H1 (cell line): ENCODE results near the gene KDM6A. TPM values are rescaled to one million over a fixed set of nuclear protein-coding genes. Genes with fewer than 3 reads are reported as not detected.

ENCODE experiments used
- CTCF ChIA-PET: fragments of 300-600 bp; sonication (Branson Sonifier 250); formaldehyde crosslinking; loops from one replicate; lab custom pipeline; 2021; ENCODE audit not compliant: partially characterized antibody; lab: Charles Lee
- POLR2A ChIA-PET: fragments of 300-600 bp; sonication (Branson Sonifier 250); formaldehyde crosslinking; loops from one replicate; lab custom pipeline; 2021; ENCODE audit warnings: inconsistent platforms; ENCODE audit not compliant: partially characterized antibody; lab: Charles Lee
- DNase-seq, 2 experiments: peaks; one replicate each; pipeline versions ENCODE4 v3.0.0 to v3.0.0-alpha.2; 2010 to 2022; ENCODE audit warnings: low spot score in 2 of 2, low read depth in 1 of 2, mixed read lengths in 1 of 2
- FAIRE-seq: peaks from 2 replicates; lab custom pipeline; 2011; peaks lifted over from hg19 to GRCh38; lab: Jason Lieb, UNC
- H2AFZ ChIP-seq: 2 replicates; pipeline ENCODE4 v1.8.1; 2012; ENCODE audit warnings: low read length, inconsistent platforms
- H2AK5ac ChIP-seq: 2 replicates; pipeline ENCODE4 v1.6.1; 2013; ENCODE audit warnings: low read depth, low read length
- H2BK120ac ChIP-seq: replicated peaks from 2 replicates; pipeline ENCODE3; 2013; ENCODE audit warnings: low read depth, low read length, inconsistent platforms
- H2BK12ac ChIP-seq: 2 replicates; pipeline ENCODE4 v1.6.1; 2013; ENCODE audit warnings: low read depth, low read length
- H2BK15ac ChIP-seq: 2 replicates; pipeline ENCODE4 v1.6.1; 2013; ENCODE audit warnings: low read length
- H2BK20ac ChIP-seq: 2 replicates; pipeline ENCODE4 v1.6.1; 2013; ENCODE audit warnings: low read length
- H2BK5ac ChIP-seq: 2 replicates; pipeline ENCODE4 v1.6.1; 2013; ENCODE audit warnings: low read depth, low read length
- H3K14ac ChIP-seq: 2 replicates; pipeline ENCODE4 v1.6.1; 2013; ENCODE audit warnings: inconsistent platforms; ENCODE audit not compliant: insufficient read length
- H3K18ac ChIP-seq: 2 replicates; pipeline ENCODE4 v1.6.1; 2013; ENCODE audit warnings: low read length; ENCODE audit errors: extremely low read depth
- H3K23ac ChIP-seq: 2 replicates; pipeline ENCODE4 v1.6.1; 2013; ENCODE audit warnings: inconsistent platforms; ENCODE audit not compliant: insufficient read length
- H3K23me2 ChIP-seq: 2 replicates; pipeline ENCODE4 v1.6.1; 2013; ENCODE audit warnings: low read depth, low read length
- H3K27ac ChIP-seq: 2 replicates; pipeline ENCODE4 v1.6.1; 2011; ENCODE audit warnings: low read depth, low read length, inconsistent platforms
- H3K27me3 ChIP-seq, 4 experiments: replicated peaks in 1 of 4; 1 replicate in 1 of 4; 2 replicates in 3 of 4; pipeline versions ENCODE4 v1.6.1 to v1.8.1; 2011 to 2013; ENCODE audit warnings: low read length in 3 of 4, mild to moderate bottlenecking in 3 of 4, inconsistent platforms in 2 of 4, mixed read lengths in 2 of 4, moderate library complexity in 1 of 4; ENCODE audit not compliant: control insufficient read depth in 3 of 4, insufficient read depth in 3 of 4; ENCODE audit errors: extremely low read depth in 1 of 4
- H3K36me3 ChIP-seq, 4 experiments: 2 replicates each; pipeline versions ENCODE4 v1.6.1 to v1.8.1; 2011 to 2013; ENCODE audit warnings: mild to moderate bottlenecking in 4 of 4, low read length in 3 of 4, moderate library complexity in 2 of 4, control low read depth in 1 of 4, inconsistent platforms in 1 of 4; ENCODE audit not compliant: insufficient read depth in 4 of 4, control insufficient read depth in 2 of 4
- H3K4ac ChIP-seq: replicated peaks from 2 replicates; pipeline ENCODE3; 2013; ENCODE audit warnings: low read length, low read depth, mixed read lengths, inconsistent platforms; ENCODE audit not compliant: insufficient read length
- H3K4me1 ChIP-seq, 4 experiments: replicated peaks in 1 of 4; 1 replicate in 1 of 4; 2 replicates in 3 of 4; pipeline versions ENCODE4 v1.6.1 to v1.8.1; 2011 to 2013; ENCODE audit warnings: low read length in 3 of 4, inconsistent platforms in 2 of 4, mixed read lengths in 1 of 4; ENCODE audit not compliant: insufficient read depth in 4 of 4, control insufficient read depth in 3 of 4
- H3K4me2 ChIP-seq, 2 experiments: 2 replicates each; pipeline versions ENCODE4 v1.6.1 to v1.8.1; 2011 to 2013; ENCODE audit warnings: low read depth in 2 of 2, low read length in 2 of 2, control low read depth in 1 of 2, inconsistent platforms in 1 of 2, mild to moderate bottlenecking in 1 of 2; ENCODE audit not compliant: insufficient read depth in 1 of 2
- H3K4me3 ChIP-seq, 4 experiments: fragments of 200-600, 300-600 bp in 1 of 4; sonication (generic), shearing (Covaris generic), sonication (Bioruptor Twin) in 1 of 4; 2 replicates each; pipeline versions ENCODE4 v1.5.1 to v1.8.1; 2011 to 2016; ENCODE audit warnings: low read length in 4 of 4, low read depth in 3 of 4, control low read depth in 2 of 4, inconsistent platforms in 2 of 4, mild to moderate bottlenecking in 2 of 4, mixed read lengths in 1 of 4, moderate library complexity in 1 of 4; ENCODE audit not compliant: insufficient read depth in 2 of 4; ENCODE audit errors: extremely low read depth in 1 of 4
- H3K56ac ChIP-seq: replicated peaks from 2 replicates; pipeline ENCODE3; 2013; ENCODE audit warnings: low read depth, mild to moderate bottlenecking, mixed read lengths, low read length, inconsistent platforms; ENCODE audit not compliant: insufficient read length
- H3K79me1 ChIP-seq: 2 replicates; pipeline ENCODE4 v1.6.1; 2013; ENCODE audit warnings: low read depth, low read length, control low read depth
- H3K79me2 ChIP-seq, 2 experiments: 2 replicates each; pipeline versions ENCODE4 v1.6.1 to v1.8.1; 2012 to 2013; ENCODE audit warnings: low read length in 2 of 2, mild to moderate bottlenecking in 2 of 2, inconsistent platforms in 1 of 2; ENCODE audit not compliant: insufficient read depth in 2 of 2, control insufficient read depth in 1 of 2
- H3K9ac ChIP-seq, 4 experiments: replicated peaks in 1 of 4; 1 replicate in 1 of 4; 2 replicates in 3 of 4; pipeline versions ENCODE4 v1.6.1 to v1.8.1; 2011 to 2013; ENCODE audit warnings: low read depth in 3 of 4, low read length in 3 of 4, control low read depth in 2 of 4, mild to moderate bottlenecking in 2 of 4, moderate library complexity in 2 of 4, inconsistent platforms in 1 of 4; ENCODE audit errors: extremely low read depth in 1 of 4
- H3K9me3 ChIP-seq, 2 experiments: 2 replicates each; pipeline versions ENCODE4 v1.6.1 to v1.8.1; 2012 to 2013; ENCODE audit warnings: mild to moderate bottlenecking in 2 of 2, moderate library complexity in 2 of 2, control low read depth in 1 of 2, inconsistent platforms in 1 of 2, low read depth in 1 of 2, low read length in 1 of 2, mixed read lengths in 1 of 2; ENCODE audit not compliant: insufficient read depth in 2 of 2
- H4K20me1 ChIP-seq, 2 experiments: replicated peaks in 1 of 2; 2 replicates each; pipeline versions ENCODE3 to v1.8.1; 2011 to 2013; ENCODE audit warnings: inconsistent platforms in 2 of 2, low read length in 2 of 2, mild to moderate bottlenecking in 1 of 2; ENCODE audit not compliant: insufficient read depth in 2 of 2, control insufficient read depth in 1 of 2
- H4K5ac ChIP-seq: 2 replicates; pipeline ENCODE4 v1.6.1; 2013; ENCODE audit warnings: low read length, low read depth, mixed read lengths, inconsistent platforms; ENCODE audit not compliant: insufficient read length
- H4K8ac ChIP-seq: 2 replicates; pipeline ENCODE4 v1.8.0; 2013; ENCODE audit warnings: mild to moderate bottlenecking, moderate library complexity, low read length, inconsistent platforms; ENCODE audit not compliant: insufficient read depth; ENCODE audit errors: extremely low read depth
- H4K91ac ChIP-seq: replicated peaks from 2 replicates; pipeline ENCODE3; 2013; ENCODE audit warnings: low read length, mixed read lengths, inconsistent platforms; ENCODE audit not compliant: insufficient read length
- CEBPB ChIP-seq: IDR thresholded peaks from 2 replicates; pipeline ENCODE4 v1.6.1; 2012; ENCODE audit warnings: low read depth, low read length
- GABPA ChIP-seq: IDR thresholded peaks from 2 replicates; pipeline ENCODE4 v1.6.1; 2011; ENCODE audit warnings: mild to moderate bottlenecking, low read length, moderate library complexity, borderline replicate concordance; ENCODE audit not compliant: insufficient read depth
- KDM5A ChIP-seq: fragments of 200-600 bp; IDR thresholded peaks from 2 replicates; pipeline ENCODE4 v1.7.1; 2012; ENCODE audit warnings: mild to moderate bottlenecking, low read length, inconsistent platforms, mixed read lengths
- MAFK ChIP-seq: IDR thresholded peaks from 2 replicates; pipeline ENCODE4 v1.6.1; 2012; ENCODE audit warnings: low read depth, mild to moderate bottlenecking, improper control_type of control experiment, low read length
- NRF1 ChIP-seq: IDR thresholded peaks from 2 replicates; pipeline ENCODE4 v1.6.1; 2011; ENCODE audit warnings: mild to moderate bottlenecking, low read depth, low read length, improper control_type of control experiment
- PHF8 ChIP-seq: fragments of 200-600 bp; sonication (generic); conservative IDR thresholded peaks from 2 replicates; pipeline ENCODE4 v1.7.1; 2012; ENCODE audit warnings: low read depth, mild to moderate bottlenecking, inconsistent platforms, low read length, moderate library complexity
- RNF2 ChIP-seq: fragments of 200-900, 300-1000 bp; sonication (generic); IDR thresholded peaks from 2 replicates; pipeline ENCODE4 v1.7.1; 2016; ENCODE audit warnings: borderline replicate concordance, low read depth, mild to moderate bottlenecking, antibody characterized with exemption, low read length; ENCODE audit not compliant: poor library complexity, severe bottlenecking; ENCODE audit errors: missing control alignments
- WGBS, 2 experiments: shearing (Covaris generic) in 1 of 2; methylation state at CpG; one replicate each; pipeline versions ENCODE4 v1.1.6 to v1.1.7; 2013 to 2015; ENCODE audit warnings: low lambda C conversion rate in 2 of 2, mixed read lengths in 2 of 2, inconsistent platforms in 1 of 2, low coverage in 1 of 2, missing lambda C conversion rate in 1 of 2; ENCODE audit not compliant: insufficient replicate concordance in 2 of 2, insufficient coverage in 1 of 2, insufficient read length in 1 of 2; ENCODE audit errors: extremely low coverage in 1 of 2, missing lambda C conversion rate in 1 of 2; 5-methylcytosine and 5-hydroxymethylcytosine counted together
- polyA plus RNA-seq, 7 experiments: library from polyadenylated mRNA; depleted of rRNA in 3 of 7; stranded (reverse) in 5 of 7; unstranded in 2 of 7; fragments of >200 nt in 5 of 7; fragments of 200-250 nt in 2 of 7; gene quantifications; 1 replicate in 5 of 7; 2 replicates in 1 of 7; 4 replicates in 1 of 7; pipeline versions ENCODE4 v1.2.1 to v1.2.3, GENCODE V29; 2011 to 2013; ENCODE audit warnings: missing spikeins in 2 of 7, mixed read lengths in 2 of 7
- total RNA-seq: library from RNA; stranded (reverse); fragmentation: NEBNext Ultra II Directional; extraction: Animal tissue kit (Norgen Biotek cat#: 25700); gene quantifications from 2 replicates; pipeline ENCODE4 v1.2.1, GENCODE V29; 2021
- TF ChIP-seq, protein P1 (sequence below): IDR thresholded peaks from 2 replicates; pipeline ENCODE4 v1.6.1; 2011; ENCODE audit warnings: low read length, improper control_type of control experiment

The KDM6A gene
- total and polyA plus RNA-seq, 2 of the 8 experiments (the other 6 are each of a cell fraction or from before 2014, with no cell fraction given) = 43.5 to 58.4 TPM

DNA sequence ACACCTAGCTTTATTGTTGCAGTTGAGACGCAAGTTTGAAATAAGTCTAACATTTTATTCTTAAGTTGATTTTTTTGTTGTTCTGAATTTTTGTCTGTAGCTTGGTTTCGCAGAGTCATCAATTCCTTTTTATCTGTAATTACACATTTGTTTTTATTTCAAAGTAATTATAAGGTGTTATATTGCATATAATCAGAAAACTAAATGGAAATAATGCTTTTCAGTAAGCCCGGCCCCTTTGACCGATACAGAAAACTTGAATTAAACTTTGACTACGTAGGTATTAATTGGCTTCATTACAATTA, 2.1 kb downstream of the KDM6A start:
- Histone ChIP-seq H3K27ac (no peak overlapping the region), H3K27me3 (no peaks in the 10 kb centered on the region), H3K36me3 (peaks cover 0 to 3% (median 0%) of the 10 kb centered on the region in 4 experiments; a peak in 1 of 8 replicates), H4K5ac (no peak overlapping the region), H2BK20ac (no peak overlapping the region), H4K8ac (no peak overlapping the region), H3K4me3 (peak overlapping the region in 3 of 4 experiments; percentile 82 to 94 (median 84); a peak in 6 of 8 replicates), H2BK12ac (no peak overlapping the region), H3K4me2 (peak overlapping the region; percentile 73 to 92; a peak in 3 of 4 replicates), H4K20me1 (no peaks in the 10 kb centered on the region), H3K23me2 (peaks cover 4% of the 10 kb centered on the region; the same call in 1 of the 2 replicates), H2AFZ (no peak overlapping the region), H3K56ac (no peak overlapping the region), H3K4ac (no peak overlapping the region), H3K14ac (no peak overlapping the region), H2BK15ac (no peak overlapping the region), H4K91ac (no peak overlapping the region), H3K23ac (no peak overlapping the region), H3K9ac (no peak overlapping the region), H3K4me1 (peaks cover 0 to 3% (median 1%) of the 10 kb centered on the region in 4 experiments; a peak in 2 of 7 replicates), H3K9me3 (no peaks in the 10 kb centered on the region), H3K79me1 (no peaks in the 10 kb centered on the region), H3K79me2 (peaks cover 3 to 70% of the 10 kb centered on the region in 2 experiments; a peak in 3 of 4 replicates), H3K18ac (no peak overlapping the region), H2BK5ac (no peak overlapping the region), H2BK120ac (no peak overlapping the region), H2AK5ac (no peak overlapping the region)
- POLR2A ChIA-PET = interaction anchor here (0.7 to 2.0 kb wide), 2 partner anchors 11 to 75 kb away, joined by 3 to 11 read pairs; no protein-coding TSS in a partner anchor
- DNase-seq (no peak), FAIRE-seq (no peak)
- TF ChIP-seq, protein P1, sequence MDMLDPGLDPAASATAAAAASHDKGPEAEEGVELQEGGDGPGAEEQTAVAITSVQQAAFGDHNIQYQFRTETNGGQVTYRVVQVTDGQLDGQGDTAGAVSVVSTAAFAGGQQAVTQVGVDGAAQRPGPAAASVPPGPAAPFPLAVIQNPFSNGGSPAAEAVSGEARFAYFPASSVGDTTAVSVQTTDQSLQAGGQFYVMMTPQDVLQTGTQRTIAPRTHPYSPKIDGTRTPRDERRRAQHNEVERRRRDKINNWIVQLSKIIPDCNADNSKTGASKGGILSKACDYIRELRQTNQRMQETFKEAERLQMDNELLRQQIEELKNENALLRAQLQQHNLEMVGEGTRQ = no peak
- no peak for TF ChIP-seq PHF8
- TF ChIP-seq RNF2 = no peak
- no peak for TF ChIP-seq KDM5A
- TF ChIP-seq GABPA = no peak
- no peak for TF ChIP-seq MAFK
- TF ChIP-seq NRF1 = no peak
- TF ChIP-seq CEBPB = no peak
- WGBS, 2 experiments = 66% methylated on average over 5 of the region's 5 CpGs; no CpG with 5 or more reads in 1 of the 2 experiments
- CTCF ChIA-PET = no interaction called here
